Stimulated activated CD8-positive, alpha-beta memory T cell treated with anti-CD3 and anti-CD28 coated beads, Interleukin-15, amount 100 ng/mL, for 4 hours (primary cell): ENCODE measurements around the gene PDPK1.
"Not testable (repeated sequence)": the region's sequence is repeated elsewhere in the genome, so short reads cannot be mapped to it uniquely, and the experiment has no call there.

Source experiments
- DNase-seq, 2 donors: peaks; one replicate each; pipeline ENCODE4 v3.0.0-alpha.2; 2020; ENCODE audit warnings: low read depth in 2 of 2

PDPK1 gene

DNA sequence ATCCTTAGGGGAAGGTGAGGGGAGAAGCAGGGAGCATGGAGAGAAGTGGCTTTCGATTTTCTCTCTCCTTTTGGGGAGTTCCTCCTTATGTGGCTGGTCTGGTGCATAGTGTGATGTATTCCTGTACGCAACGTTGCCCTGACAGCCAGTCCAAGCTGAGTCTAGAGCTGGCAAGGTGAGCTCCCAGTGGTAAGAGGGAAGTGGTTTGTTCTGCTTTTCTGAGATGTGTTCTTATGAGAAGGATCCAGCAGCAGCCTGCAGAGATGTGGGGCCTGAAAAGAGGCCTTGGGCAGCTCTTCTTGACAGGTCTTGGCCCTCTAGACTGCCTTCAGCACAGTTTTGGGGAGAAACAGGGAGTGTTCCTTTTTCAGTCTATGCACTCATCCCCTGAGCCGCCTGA is 3.1 kb downstream of the PDPK1 start:
- not testable (repeated sequence) for DNase-seq

DNA sequence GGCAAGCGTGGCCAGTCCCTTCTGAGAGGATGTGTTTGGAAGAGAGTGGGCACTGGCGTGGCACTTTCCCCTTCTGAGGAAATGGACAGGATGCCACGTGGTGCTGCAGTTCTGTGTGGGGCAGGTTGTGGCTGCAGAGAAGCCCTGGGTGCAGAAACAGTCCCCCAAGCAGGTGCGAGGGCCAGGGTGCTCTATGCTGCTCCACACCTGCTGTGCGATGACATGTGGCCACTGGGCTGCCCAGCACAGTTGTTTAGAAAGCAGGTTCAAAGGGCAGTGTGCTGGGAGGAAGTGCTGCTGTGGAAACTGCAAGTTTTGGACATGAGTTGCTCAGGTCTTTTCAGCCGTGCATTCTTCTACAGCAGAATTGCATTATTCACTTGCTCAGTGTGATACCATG is 3.6 kb downstream of the PDPK1 start:
- not testable (repeated sequence) for DNase-seq

DNA sequence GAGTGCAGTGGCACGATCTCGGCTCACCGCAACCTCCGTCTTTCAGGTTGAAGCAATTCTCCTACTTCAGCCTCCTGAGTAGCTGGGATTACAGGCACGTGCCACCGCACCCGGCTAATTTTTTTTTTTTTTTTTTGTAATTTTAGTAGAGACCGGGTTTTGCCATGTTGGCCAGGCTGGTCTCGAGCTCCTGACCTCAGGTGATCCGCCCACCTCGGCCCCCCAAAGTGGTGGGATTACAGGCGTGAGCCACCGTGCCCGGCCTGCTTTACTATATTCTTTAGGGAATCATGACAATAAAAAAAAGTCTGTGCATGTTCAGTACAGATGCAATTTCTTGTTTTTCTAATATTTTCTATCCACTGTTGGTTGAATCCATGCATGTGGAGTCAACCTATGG is 6.0 kb downstream of the PDPK1 start:
- DNase-seq = not testable (repeated sequence)

DNA sequence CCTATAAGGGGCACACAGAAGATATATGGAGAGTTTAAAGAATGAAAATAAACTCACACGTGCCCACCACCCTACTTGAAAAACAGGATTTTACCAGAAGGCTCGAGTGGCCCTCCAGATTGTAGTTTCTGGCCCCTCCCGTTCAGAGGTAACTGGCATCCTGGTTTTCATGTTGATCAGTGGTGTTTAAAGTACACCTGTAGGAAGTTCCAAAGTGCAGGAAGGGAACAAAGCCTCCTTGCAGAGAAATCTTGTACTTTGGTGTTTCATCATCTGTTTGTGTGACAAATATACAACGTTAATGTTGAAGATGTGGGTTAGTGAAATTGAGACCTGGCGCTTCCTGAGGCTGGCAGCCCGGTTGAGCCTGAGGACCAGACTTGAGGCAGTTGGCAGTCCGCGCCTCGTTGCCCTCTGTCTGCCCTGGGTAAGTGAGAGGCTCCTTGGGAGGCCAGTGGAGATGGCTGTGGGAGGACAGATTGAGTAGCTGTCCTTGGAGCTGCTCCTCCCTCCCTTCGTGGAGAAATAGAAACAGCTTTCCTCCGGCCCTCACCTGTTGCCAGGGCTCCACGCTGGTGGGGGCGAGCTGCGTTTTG is 12.6 kb downstream of the PDPK1 start:
- not testable (repeated sequence) for DNase-seq

DNA sequence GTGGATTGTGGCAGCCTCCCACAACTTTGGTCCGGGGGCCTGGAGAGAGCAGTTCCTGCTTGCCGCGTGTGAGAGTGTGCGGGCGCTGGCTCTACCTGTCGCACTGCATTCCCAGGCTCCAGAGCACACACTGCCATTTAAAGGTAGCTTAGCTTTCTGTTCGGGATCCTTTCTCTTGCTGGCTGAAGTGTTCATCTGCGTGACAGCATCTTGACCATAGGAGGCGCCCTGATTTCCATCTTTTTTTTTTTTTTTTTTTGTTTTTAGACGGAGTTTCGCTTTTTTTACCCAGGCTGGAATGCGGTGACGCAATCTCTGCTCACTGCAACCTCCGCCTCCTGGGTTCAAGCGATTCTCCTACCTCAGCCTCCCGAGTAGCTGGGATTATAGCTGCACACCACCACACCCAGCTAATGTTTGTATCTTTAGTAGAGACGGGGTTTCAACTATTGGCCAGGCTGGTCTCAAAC is 13.6 kb downstream of the PDPK1 start:
- DNase-seq = not testable (repeated sequence)

DNA sequence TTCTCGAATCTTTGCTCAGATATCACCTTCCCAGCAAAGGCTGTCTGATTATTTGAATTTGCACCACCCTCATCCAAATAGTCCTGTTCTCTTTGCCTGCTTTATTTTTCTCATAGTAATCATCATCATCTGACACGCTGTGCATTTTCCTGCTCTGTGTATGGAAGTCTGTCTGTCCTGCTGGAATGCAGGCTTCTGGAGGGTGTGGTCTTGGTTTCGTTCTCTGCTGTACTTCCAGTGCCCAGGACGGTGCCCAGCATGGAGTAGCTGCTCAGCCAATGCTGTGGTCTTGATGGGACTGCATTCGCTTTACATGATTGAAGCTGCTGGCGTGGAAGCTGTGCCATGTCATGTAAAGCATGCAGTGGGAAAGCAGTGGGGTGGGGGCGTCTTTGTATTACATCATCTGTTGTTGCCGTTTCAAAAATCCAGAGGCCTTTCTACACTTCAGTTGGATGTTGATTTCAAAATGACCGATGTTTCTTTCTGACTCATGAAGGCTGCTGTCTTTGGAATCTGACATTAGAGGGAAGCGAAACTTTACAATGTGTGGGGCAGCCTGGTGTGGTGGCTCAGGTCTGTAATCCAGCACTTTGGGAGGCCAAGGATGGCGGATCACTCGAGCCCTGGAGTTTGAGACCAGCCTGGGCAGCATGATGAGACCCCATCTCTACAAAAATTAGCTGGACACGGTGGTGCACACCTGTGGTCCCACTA is 17.0 kb downstream of the PDPK1 start:
- not testable (repeated sequence) for DNase-seq

DNA sequence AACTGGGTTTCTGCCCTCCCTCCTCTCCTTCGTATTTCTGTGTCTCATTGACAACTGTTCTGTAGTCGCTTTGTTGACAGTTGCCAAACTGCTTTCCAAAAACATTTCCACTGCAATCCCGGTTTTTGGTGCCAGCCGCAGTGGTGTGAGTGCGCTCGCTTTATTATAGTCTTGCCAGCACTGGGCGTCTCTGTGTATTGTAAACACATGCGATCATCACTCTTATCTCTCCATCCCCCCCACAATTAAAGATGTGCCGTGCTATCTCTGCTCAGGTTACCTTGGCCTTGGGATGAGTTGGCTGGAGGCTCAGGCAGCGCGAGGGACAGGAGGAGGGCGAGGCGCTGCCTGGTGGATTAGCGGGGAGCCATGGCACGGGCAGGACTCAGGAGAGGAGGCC is 19.3 kb downstream of the PDPK1 start:
- DNase-seq = not testable (repeated sequence)

DNA sequence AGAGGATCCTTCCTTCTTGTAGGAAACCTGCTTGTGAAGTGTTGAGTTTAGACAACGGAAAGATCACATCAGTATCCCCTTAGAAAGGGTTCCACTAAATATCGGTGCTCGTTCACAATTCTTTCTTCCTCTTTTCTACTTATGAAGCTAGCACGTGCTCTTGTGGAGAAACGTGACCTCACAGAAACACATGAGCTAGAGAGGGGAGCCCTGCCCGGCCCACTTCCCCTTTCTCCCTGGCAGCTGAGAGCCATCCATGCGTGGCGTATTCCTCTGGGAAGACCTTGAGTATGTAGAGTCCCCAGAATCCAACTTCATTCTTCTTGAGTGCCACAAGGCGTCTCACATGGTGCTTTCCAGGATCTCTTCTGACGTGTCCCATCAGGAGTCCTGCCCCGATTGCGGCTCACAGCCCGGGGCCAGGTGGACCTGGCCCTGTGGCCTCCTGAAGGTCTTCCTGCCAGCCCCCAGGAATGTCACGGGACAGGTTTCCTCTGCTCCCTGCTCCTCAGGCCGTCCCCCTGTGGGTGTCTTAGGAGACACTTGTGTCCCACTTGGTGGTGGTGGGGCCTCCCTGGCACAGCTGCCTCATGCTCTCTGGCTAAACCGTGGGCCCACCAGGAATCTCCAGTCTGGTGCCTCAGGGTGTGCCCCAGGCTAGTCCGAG is 22.4 kb downstream of the PDPK1 start:
- DNase-seq = not testable (repeated sequence)

DNA sequence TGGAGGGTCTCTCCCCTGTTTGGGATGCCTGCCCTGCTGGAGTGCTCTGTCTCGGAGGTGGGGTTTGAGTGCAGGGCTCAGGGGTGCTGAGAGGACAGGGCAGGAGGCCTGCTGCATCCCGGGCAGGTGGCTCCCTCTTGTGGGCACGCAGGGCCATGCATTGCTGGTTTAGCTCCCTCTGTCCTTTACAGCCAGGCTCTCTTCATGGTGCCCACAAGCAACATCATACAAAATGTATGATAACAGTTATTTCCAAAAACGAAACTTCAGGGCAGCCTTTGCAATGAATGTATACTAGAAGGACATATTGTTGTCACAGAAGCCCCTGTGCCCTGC is 22.9 kb downstream of the PDPK1 start:
- DNase-seq = peak in 1 of 2 donors; percentile 51

DNA sequence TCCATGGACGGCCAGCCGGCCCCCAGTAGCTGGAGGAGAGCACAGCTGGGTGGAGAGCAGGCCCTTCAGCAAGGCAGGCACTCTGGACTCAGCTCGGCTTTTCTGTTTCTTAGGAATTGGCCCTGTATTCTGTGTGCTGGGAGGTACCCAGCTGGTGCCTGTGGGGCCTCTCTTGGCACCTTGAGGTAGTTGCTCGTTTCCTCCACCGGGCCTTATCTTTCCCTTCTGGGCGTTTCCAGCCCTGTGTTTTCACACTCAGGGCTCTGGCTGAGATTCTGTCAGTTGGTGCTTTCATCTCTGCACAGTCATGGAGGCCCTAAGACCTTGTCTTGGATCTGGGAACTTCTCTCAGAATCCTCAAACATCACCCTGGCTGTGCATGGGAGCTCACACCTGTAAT is 29.7 kb downstream of the PDPK1 start:
- not testable (repeated sequence) for DNase-seq

DNA sequence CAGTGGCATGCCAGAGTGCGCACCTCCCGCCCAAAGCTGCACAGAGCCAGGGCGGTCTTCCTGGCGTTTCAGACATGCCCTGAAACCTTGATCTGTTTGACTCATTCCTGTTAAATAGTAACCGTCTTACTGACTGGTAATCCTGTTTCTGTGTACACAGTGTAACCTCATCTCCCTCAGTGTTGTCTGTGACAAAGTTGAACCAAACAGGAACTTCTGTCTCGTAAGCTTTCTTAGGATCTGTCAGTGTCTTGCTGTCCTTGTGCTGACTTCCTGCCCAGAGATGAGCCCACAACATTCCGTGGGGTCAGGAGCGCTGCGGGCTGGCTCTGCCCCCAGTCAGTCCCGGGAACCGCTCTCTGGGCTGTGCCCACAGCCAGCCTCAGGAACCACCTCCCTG is 30.8 kb downstream of the PDPK1 start:
- not testable (repeated sequence) for DNase-seq

DNA sequence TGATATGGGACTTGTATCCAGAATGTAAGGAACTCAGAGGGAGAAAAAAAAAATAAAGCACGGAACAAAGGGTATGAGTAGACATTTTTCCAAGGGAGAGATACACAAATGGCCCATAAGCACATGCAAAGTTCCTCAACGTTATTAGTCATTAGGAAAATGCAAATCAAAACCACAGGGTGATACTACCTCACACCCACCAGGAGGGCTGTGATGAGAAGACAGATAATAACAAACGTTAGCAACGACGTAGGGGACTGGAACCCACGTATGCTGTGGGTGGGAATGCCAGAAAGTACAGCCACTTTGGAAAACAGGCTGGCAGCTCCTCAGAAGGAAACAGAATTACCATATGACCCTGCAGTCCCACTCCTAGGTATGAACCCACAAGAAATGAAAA is 34.9 kb downstream of the PDPK1 start:
- DNase-seq = not testable (repeated sequence)

DNA sequence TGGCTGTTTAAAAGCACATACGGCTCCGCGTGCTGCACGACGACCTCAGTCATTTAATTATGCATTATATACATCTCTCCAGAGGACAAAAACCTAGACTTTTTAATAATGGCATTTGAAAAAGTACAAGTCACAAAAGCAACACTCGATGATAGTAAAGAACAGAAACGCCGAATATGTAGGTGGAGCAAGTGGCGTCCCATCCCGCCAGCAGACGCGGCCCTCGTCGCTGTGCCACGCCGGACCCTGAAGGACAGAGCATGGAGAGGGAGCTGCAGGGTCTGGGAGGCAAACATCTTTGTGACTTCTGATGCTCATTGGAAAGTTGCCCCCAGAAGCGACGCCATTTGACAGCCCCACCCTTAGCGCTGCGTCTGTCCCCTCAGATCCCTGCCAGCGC is 38.0 kb downstream of the PDPK1 start:
- DNase-seq = not testable (repeated sequence)

DNA sequence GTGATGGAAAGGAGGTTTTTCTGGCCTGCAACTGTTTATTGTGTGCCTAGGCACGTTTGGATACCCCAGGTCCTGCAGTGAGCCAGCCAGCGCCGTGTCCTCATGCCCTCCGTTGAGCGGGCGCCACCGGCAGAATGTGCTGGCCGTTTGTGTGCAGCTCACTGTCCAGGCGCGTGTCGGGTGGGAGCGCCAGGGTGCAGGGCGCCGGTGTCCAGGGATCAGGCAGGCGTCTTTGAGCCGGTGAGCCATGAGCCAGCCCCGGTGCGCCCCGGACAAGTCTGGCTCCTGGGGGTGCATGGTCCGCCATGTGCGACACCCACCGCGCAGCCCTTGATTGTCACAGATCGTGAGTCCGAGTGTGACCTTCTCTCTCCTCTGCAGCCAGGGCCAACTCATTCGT is 39.2 kb downstream of the PDPK1 start:
- DNase-seq = not testable (repeated sequence)

DNA sequence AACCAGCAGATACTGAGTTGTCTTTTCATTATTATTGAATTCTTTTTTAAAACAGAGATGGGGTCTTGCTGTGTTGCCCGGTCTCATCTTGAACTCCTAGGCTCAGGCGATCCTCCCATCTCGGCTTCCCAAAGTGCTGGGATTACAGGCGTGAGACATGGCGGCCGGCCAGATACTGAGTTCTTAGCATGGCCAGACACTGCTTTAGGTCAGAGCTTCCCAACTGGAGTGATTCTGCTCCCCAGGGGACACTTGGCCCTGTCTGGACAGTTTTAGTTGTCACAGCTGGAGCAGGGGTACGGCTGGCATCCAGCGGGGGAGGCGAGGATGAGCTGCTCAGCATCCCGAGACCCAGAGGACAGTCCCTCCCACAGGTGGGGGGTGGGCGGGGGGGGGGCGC is 41.1 kb downstream of the PDPK1 start:
- DNase-seq = not testable (repeated sequence)

DNA sequence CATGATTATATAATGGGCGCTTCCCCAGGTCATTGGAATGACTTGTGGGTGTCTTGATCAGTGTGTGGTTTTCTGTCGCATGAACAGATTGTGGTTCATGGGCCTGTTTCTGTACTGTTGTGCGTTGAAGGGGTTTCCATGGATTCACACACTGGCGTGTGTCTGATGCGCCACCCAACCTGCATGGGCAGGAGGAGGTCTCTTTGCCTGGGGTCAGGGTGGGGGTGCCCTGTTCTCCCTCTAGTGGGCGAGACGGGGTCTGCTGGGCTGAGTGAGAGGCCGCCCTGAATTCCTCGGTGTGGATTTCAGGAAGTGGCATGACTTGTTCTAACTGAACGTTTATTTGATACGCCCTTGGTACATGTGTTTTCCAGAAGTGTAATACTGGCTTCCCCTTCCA is 42.3 kb downstream of the PDPK1 start:
- not testable (repeated sequence) for DNase-seq

DNA sequence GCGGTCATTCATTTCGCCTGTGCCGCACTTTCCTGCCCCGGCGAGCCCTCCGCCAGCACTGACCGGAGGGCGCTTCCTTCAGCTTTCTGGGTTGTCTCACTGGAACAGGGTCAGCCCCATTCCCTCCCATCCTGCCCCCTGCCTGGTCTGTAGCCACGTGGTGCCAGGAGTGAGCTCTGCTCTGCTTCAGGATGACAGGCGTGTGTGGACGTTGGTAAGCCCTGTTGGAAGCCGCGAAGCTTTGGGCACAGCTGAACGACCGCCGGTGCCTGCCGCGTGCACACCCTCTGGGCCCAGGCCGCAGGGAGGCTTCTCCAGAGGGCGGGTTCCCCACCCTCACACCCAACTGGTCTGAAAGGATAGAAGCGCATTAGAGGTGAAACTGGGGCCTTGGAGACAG is 43.0 kb downstream of the PDPK1 start:
- not testable (repeated sequence) for DNase-seq

DNA sequence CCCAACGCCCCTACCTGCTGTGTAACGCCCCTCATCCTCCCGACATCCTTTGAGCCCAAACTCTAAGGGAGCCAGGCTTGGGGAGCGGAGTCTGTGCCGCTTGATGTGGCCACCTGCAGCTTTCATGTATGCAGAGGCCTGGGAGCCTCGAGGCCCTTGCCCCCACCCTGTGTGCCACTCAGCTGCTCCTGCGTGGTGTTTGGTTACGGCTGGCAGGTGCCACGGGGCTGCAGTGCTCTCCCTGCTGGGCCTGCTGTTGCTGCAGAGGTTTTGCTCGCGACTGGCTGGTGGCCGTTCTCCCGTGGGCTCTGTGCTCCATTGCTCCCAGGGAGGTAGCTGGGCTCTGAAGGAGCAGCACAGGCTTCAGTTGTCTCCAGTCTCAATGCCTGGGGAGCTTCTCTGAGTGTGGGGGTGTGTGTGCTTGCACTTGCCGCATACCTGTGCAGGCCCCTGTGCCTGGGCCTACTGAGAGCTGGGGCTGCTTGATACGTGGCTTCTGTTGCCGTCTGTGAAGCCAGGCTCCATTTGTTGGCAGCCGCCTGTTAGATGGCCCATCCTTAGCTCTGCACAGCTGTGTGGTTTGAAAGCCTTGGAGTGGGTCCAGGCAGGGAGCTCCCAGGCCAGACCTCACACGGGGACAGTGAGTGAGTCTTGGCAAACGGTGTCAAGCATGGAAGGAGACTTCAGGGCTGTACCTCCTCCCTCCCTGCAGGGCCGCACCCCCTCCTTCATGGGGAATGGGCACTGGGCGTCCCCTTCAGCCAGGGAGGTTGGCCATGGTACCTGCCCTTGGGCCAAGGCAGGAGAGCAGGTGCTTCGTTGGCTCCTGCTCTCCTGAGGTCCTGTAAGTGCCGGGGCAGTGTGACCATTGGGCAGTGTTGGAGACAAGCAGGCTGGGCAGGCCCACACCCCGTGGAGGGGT is 47.2 kb downstream of the PDPK1 start:
- DNase-seq = no peak

DNA sequence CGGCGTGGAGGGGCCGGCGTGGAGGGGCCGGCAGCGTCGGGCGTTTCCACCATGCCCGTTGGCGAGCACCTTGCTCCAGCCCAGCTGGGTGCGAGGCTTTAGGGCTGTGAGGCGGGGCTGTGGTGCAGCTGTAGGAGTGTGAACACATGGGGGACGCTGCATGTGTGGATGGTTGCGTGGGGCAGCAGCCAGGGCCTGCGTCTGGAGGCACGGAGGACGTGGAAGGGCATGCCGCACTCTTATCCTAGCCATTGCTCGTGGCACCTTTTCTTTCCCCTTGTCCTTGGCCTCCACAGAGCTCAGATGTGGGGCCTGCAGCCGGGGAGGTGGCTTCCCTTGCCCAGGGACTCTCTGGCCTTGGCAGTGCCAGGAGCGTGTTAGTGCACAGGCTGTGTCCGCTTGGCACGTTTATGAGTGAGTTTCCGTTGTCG is 47.8 kb downstream of the PDPK1 start:
- DNase-seq = no peak

DNA sequence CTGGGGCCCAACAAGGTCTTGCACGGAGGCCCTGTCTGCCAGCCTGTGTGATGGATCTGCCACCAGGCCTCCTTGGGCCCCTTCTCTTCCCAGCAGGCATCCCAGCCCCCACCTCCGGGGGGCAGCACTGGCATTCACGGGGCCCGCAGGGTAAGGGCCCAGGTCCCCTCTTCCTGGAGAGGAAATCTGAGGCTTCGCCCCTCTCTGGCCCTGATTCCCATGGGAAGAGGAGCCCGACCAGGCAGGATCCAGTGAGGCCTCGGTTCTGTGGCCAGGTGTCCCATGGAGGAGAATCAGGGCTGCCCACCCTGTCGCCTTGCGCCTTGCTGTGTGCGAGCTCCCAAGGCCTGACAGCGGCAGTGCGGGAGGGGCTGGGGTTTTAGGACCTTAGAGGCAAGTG is 48.4 kb downstream of the PDPK1 start:
- no peak for DNase-seq

DNA sequence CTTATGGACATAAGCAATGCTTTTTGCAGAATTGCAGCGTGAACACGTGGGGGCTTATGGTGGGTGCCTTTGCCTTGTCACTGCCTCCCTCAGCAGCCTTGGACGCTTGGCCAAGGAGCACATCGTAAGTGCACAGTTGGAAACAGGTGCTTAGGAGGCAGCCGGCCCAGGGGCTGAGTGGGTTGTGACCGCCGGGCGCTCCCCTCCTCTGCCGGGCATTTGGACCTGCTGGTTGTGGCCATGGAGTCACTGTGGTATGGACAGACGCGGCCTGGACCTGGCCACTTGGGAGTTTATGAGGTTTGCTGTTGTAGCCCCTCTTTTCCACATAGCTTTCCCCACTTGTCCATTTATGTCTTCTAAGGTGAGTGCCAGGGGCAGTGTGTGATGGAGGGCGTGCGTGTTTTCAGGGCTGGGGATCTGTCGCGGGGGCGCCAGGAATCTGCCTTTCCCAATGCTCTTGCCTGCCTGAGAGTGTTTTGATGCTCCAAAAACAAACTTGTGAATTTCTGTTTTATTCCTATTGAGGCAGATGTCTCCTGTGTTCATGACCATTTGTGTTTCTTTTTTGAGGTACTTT is 49.2 kb downstream of the PDPK1 start:
- no peak for DNase-seq
